Measurements from ENCODE around the gene GALNT18.

GRCh38 chr11:11535611-11536010 is 86.2 kb downstream of the GALNT18 start:
- TF ChIP-seq CTCF (IDR thresholded peaks at IDR 0.05; ENCODE audit: insufficient read depth, low read length, poor library complexity, severe bottlenecking) (no peak), EZH2phosphoT487 (conservative IDR thresholded peaks at IDR 0.05; ENCODE audit: low read length) (no peak)

All from SU-DHL-6 (cell line).